Erythroblast (primary cell): Measurements from ENCODE around the gene PYM1.

Experiments used
- GATA1 ChIP-seq: IDR thresholded peaks from 2 replicates; pipeline ENCODE4 v1.6.1; 2011; ENCODE audit warnings: low read depth, mild to moderate bottlenecking, control low read depth, low read length, moderate library complexity
- POLR2A ChIP-seq: IDR thresholded peaks from 2 replicates; pipeline ENCODE4 v1.6.1; 2011; ENCODE audit warnings: mild to moderate bottlenecking, low read length

- no peak for TF ChIP-seq POLR2A
- no peak for TF ChIP-seq GATA1
Observed at GRCh38 chr12:55974308-55974730, 46.6 kb upstream of the PYM1 start.
